Panc1 (cell line): ENCODE measurements around the gene CLEC2L. TPM values are rescaled to one million over a fixed set of nuclear protein-coding genes. Genes with fewer than 3 reads are reported as not detected.

Source experiments
- ATAC-seq: fragments of 200-7000 bp; cut with Tn5 transposase; 2 replicates; pipeline ENCODE4 v1.9.1; 2020; ENCODE audit warnings: mild to moderate bottlenecking, moderate library complexity
- BruUV-seq: library from RNA; stranded (reverse); fragments of 400-500 nt; replicated peaks from 2 replicates; lab custom pipeline; 2021; lab: Mats Ljungman, UMichigan
- CTCF ChIA-PET: fragments of 300-600 bp; sonication (Branson Sonifier 250); formaldehyde crosslinking; loops from one replicate; lab custom pipeline; 2022; ENCODE audit warnings: antibody characterized with exemption; lab: Charles Lee
- POLR2A ChIA-PET: fragments of 300-600 bp; sonication (Branson Sonifier 250); formaldehyde crosslinking; loops from one replicate; lab custom pipeline; 2022; ENCODE audit warnings: antibody characterized with exemption; lab: Charles Lee
- DNase-seq: peaks from one replicate; pipeline ENCODE4 v3.0.0-alpha.2; 2010; ENCODE audit warnings: low read depth, low spot score
- H3K27ac ChIP-seq: 2 replicates; pipeline ENCODE4 v1.5.1; 2011; ENCODE audit warnings: mild to moderate bottlenecking, low read length, inconsistent platforms
- H3K27me3 ChIP-seq: fragments of 200-500 bp; sonication (Bioruptor generic); 2 replicates; pipeline ENCODE4 v1.6.0; 2014; ENCODE audit warnings: low read length, inconsistent platforms; ENCODE audit not compliant: control insufficient read depth, insufficient read depth
- H3K36me3 ChIP-seq: fragments of 200-500 bp; sonication (Bioruptor generic); 2 replicates; pipeline ENCODE4 v1.5.1; 2014; ENCODE audit warnings: inconsistent platforms, mild to moderate bottlenecking, low read length, moderate library complexity; ENCODE audit not compliant: control insufficient read depth, insufficient read depth
- H3K4me1 ChIP-seq: 2 replicates; pipeline ENCODE4 v1.5.1; 2011; ENCODE audit warnings: inconsistent platforms, mild to moderate bottlenecking, low read length, moderate library complexity; ENCODE audit not compliant: control insufficient read depth, insufficient read depth
- H3K4me3 ChIP-seq, 2 experiments: 2 replicates each; pipeline ENCODE4 v1.5.1; 2011 to 2012; ENCODE audit warnings: low read depth in 2 of 2, low read length in 2 of 2, mild to moderate bottlenecking in 2 of 2, inconsistent platforms in 1 of 2, moderate library complexity in 1 of 2
- H3K9me3 ChIP-seq: fragments of 200-500 bp; sonication (Bioruptor generic); 2 replicates; pipeline ENCODE4 v1.5.1; 2014; ENCODE audit warnings: low read depth, mild to moderate bottlenecking, inconsistent platforms, low read length, moderate library complexity; ENCODE audit not compliant: control insufficient read depth, insufficient read depth
- CTCF ChIP-seq: fragments of 450-650 bp; IDR thresholded peaks from 2 replicates; pipeline ENCODE4 v1.5.1; 2017; ENCODE audit warnings: mild to moderate bottlenecking
- POLR2AphosphoS5 ChIP-seq: IDR thresholded peaks from 2 replicates; pipeline ENCODE4 v1.6.1; 2012; ENCODE audit warnings: mild to moderate bottlenecking, low read depth, low read length, moderate library complexity
- REST ChIP-seq, 2 experiments: IDR thresholded peaks; 2 replicates each; pipeline ENCODE4 v1.6.1; 2011 to 2012; ENCODE audit warnings: low read depth in 2 of 2, control low read depth in 1 of 2, low read length in 1 of 2, mild to moderate bottlenecking in 1 of 2, moderate library complexity in 1 of 2; ENCODE audit not compliant: insufficient read depth in 1 of 2
- SIN3A ChIP-seq: IDR thresholded peaks from 2 replicates; pipeline ENCODE4 v1.6.1; 2012; ENCODE audit warnings: low read depth, mild to moderate bottlenecking, low read length, moderate library complexity, borderline replicate concordance; ENCODE audit not compliant: insufficient read depth
- TCF7L2 ChIP-seq: IDR thresholded peaks from 2 replicates; pipeline ENCODE4 v1.6.1; 2011; ENCODE audit warnings: mild to moderate bottlenecking, low read depth, low read length, inconsistent platforms
- in situ Hi-C: cut with HindIII; loops from 2 replicates; pipeline ENCODE4 v1.10.0; 2016; ENCODE audit warnings: low sequenced_read_pairs, low pct_unique_long_range_greater_than_20kb
- intact Hi-C: fragments of 100-400 bp; cut with micrococcal nuclease; formaldehyde crosslinking; loops from one replicate; pipeline ENCODE4 v1.10.0; 2022; ENCODE audit not compliant: unreplicated experiment
- total RNA-seq: library from RNA; stranded (reverse); gene quantifications from one replicate; pipeline ENCODE4 v1.2.1, GENCODE V29; 2021; ENCODE audit not compliant: unreplicated experiment

CLEC2L gene
- total RNA-seq, 1 experiment from 2014 or later, result not detected

GRCh38 chr7:139567647-139568345, 44.3 kb downstream of the CLEC2L start:
- Histone ChIP-seq H3K4me1 (no peaks in the 10 kb centered on the region), H3K4me3 (no peak overlapping the region), H3K27ac (no peak overlapping the region), H3K36me3 (no peaks in the 10 kb centered on the region), H3K27me3 (no peaks in the 10 kb centered on the region), H3K9me3 (no peaks in the 10 kb centered on the region)
- DNase-seq (no peak), ATAC-seq (no peak)
- no TSS peak for BruUV-seq
- TF ChIP-seq SIN3A, result no peak
- in situ Hi-C loops, result no loop called here
- ChIA-PET POLR2A (no interaction called here), CTCF (interaction anchor here (1.0 kb wide), 1 partner anchor 68 kb away, joined by 3 read pairs; no protein-coding TSS in a partner anchor)
- intact Hi-C loops, result no loop called here

GRCh38 chr7:139568346-139568675, 44.8 kb downstream of the CLEC2L start:
- Histone ChIP-seq H3K36me3 (no peaks in the 10 kb centered on the region), H3K27ac (no peak overlapping the region), H3K9me3 (no peaks in the 10 kb centered on the region), H3K27me3 (no peaks in the 10 kb centered on the region), H3K4me3 (no peak overlapping the region), H3K4me1 (no peaks in the 10 kb centered on the region)
- ATAC-seq, result no peak
- intact Hi-C loops, result no loop called here
- BruUV-seq, result no TSS peak
- CTCF ChIA-PET, result interaction anchor here (1.0 kb wide), 1 partner anchor 68 kb away, joined by 3 read pairs; no protein-coding TSS in a partner anchor
- in situ Hi-C loops, result no loop called here
- DNase-seq, result no peak
- TF ChIP-seq POLR2AphosphoS5 (no peak), SIN3A (no peak), CTCF (no peak), REST (IDR thresholded peaks at IDR 0.05; ENCODE audit: insufficient read depth in 1 of 2, low read depth in 2 of 2, low read length in 1 of 2) (no peak), TCF7L2 (no peak)
- POLR2A ChIA-PET, result no interaction called here

- H3K36me3 ChIP-seq, result no peaks in the 10 kb centered on the region
- CTCF ChIA-PET, result interaction anchor here (1.0 kb wide), 1 partner anchor 69 kb away, joined by 3 read pairs; no protein-coding TSS in a partner anchor
- no TSS peak for BruUV-seq
Measured at GRCh38 chr7:139568813-139569490, 45.5 kb downstream of the CLEC2L start.

More at GRCh38 chr7:139568813-139569490, 45.5 kb downstream of the CLEC2L start:
- intact Hi-C loops, result no loop called here
- in situ Hi-C loops, result no loop called here
- no peaks in the 10 kb centered on the region for H3K9me3 ChIP-seq
- no peak for TF ChIP-seq SIN3A
- no peak for TF ChIP-seq REST (IDR thresholded peaks at IDR 0.05; ENCODE audit: insufficient read depth in 1 of 2, low read depth in 2 of 2, low read length in 1 of 2)
- no peak for TF ChIP-seq POLR2AphosphoS5
- TF ChIP-seq CTCF, result no peak
- no peak for TF ChIP-seq TCF7L2
- ATAC-seq (no peak), DNase-seq (no peak)
- H3K27me3 ChIP-seq, result no peaks in the 10 kb centered on the region
- no peaks in the 10 kb centered on the region for H3K4me1 ChIP-seq
- H3K4me3 ChIP-seq, result no peak overlapping the region
- H3K27ac ChIP-seq, result no peak overlapping the region
- POLR2A ChIA-PET, result no interaction called here
